Stimulated activated CD4-positive, alpha-beta T cell treated with anti-CD3 and anti-CD28 coated beads, TNF-alpha, amount 100 ng/mL, for 4 hours (primary cell): Measurements from ENCODE around the gene GNAT1.
"Not testable (repeated sequence)": the region's sequence is repeated elsewhere in the genome, so short reads cannot be mapped to it uniquely, and the experiment has no call there.

Experiments
- DNase-seq, 3 experiments: peaks; one replicate each; pipeline ENCODE4 v3.0.0-alpha.2; 2020; ENCODE audit warnings: low read depth in 3 of 3

GNAT1 gene

GRCh38 chr3:50203809-50204803, 12.7 kb downstream of the GNAT1 start:
- no peak for DNase-seq

GRCh38 chr3:50204804-50205412, 13.5 kb downstream of the GNAT1 start, which contains the start of gene SLC38A3:
Gene SLC38A3 (plus strand): TSS chr3:50205271. CDS start chr3:50214200, 8,929 bp downstream.
- DNase-seq = no peak

- DNase-seq = no peak
These were observed 14.2 kb downstream of the GNAT1 start for GRCh38 chr3:50205413-50206276.

GRCh38 chr3:50207359-50208042, 16.1 kb downstream of the GNAT1 start:
- no peak for DNase-seq

GRCh38 chr3:50208677-50209344, 17.4 kb downstream of the GNAT1 start:
- no peak for DNase-seq

- no peak for DNase-seq
These were observed 18.7 kb downstream of the GNAT1 start for GRCh38 chr3:50210176-50210509.

- no peak for DNase-seq
These were observed 19.3 kb downstream of the GNAT1 start for GRCh38 chr3:50210510-50211367.

GRCh38 chr3:50211368-50211717, 19.9 kb downstream of the GNAT1 start:
- not testable (repeated sequence) for DNase-seq

GRCh38 chr3:50211930-50212329, 20.5 kb downstream of the GNAT1 start:
- DNase-seq = no peak

GRCh38 chr3:50212502-50212901, 21.1 kb downstream of the GNAT1 start:
- no peak for DNase-seq

- DNase-seq = no peak
These were observed 21.6 kb downstream of the GNAT1 start for GRCh38 chr3:50212971-50213370.

- DNase-seq = no peak
These were observed 22.0 kb downstream of the GNAT1 start for GRCh38 chr3:50213373-50213772.

GRCh38 chr3:50214824-50215223, 23.4 kb downstream of the GNAT1 start:
- no peak for DNase-seq

- no peak for DNase-seq
These were observed 24.1 kb downstream of the GNAT1 start for GRCh38 chr3:50215529-50215928.

GRCh38 chr3:50217681-50218080, 26.3 kb downstream of the GNAT1 start:
- no peak for DNase-seq

GRCh38 chr3:50218448-50218847, 27.0 kb downstream of the GNAT1 start:
- DNase-seq = no peak

- DNase-seq = no peak
These were observed 27.9 kb downstream of the GNAT1 start for GRCh38 chr3:50219285-50219684.

GRCh38 chr3:50220109-50220508, 28.7 kb downstream of the GNAT1 start:
- no peak for DNase-seq

GRCh38 chr3:50221051-50221410, 29.6 kb downstream of the GNAT1 start:
- no peak for DNase-seq
